Measurements from ENCODE around the gene SIPA1.

SIPA1 gene

GRCh38 chr11:65695459-65696241, 57.7 kb downstream of the SIPA1 start:
- DNase-seq (ENCODE audit: extremely low spot score, insufficient read length, low read depth) = no peak
- no peak for FAIRE-seq

- FAIRE-seq = no peak
- DNase-seq (ENCODE audit: extremely low spot score, insufficient read length, low read depth) = no peak
These were observed 59.1 kb downstream of the SIPA1 start for GRCh38 chr11:65696802-65697552.

GRCh38 chr11:65698205-65698604, 60.3 kb downstream of the SIPA1 start:
- no peak for FAIRE-seq
- DNase-seq (ENCODE audit: extremely low spot score, insufficient read length, low read depth) = no peak

- FAIRE-seq (no peak), DNase-seq (ENCODE audit: extremely low spot score, insufficient read length, low read depth) (no peak)
These were observed 61.4 kb downstream of the SIPA1 start for GRCh38 chr11:65699306-65699705.

GRCh38 chr11:65700399-65700798, 62.5 kb downstream of the SIPA1 start:
- FAIRE-seq = no peak
- no peak for DNase-seq (ENCODE audit: extremely low spot score, insufficient read length, low read depth)

Measured in GM18507 (cell line).